Hippocampal formation (tissue), 2 donors: ENCODE results near the gene SLC35D1.
"Not testable (repeated sequence)": the region's sequence is repeated elsewhere in the genome, so short reads cannot be mapped to it uniquely, and the experiment has no call there.

Source experiments
- DNase-seq, 2 donors: peaks; one replicate each; lab custom pipeline; 2025; lab: John Stamatoyannopoulos, UW

SLC35D1 gene

DNA sequence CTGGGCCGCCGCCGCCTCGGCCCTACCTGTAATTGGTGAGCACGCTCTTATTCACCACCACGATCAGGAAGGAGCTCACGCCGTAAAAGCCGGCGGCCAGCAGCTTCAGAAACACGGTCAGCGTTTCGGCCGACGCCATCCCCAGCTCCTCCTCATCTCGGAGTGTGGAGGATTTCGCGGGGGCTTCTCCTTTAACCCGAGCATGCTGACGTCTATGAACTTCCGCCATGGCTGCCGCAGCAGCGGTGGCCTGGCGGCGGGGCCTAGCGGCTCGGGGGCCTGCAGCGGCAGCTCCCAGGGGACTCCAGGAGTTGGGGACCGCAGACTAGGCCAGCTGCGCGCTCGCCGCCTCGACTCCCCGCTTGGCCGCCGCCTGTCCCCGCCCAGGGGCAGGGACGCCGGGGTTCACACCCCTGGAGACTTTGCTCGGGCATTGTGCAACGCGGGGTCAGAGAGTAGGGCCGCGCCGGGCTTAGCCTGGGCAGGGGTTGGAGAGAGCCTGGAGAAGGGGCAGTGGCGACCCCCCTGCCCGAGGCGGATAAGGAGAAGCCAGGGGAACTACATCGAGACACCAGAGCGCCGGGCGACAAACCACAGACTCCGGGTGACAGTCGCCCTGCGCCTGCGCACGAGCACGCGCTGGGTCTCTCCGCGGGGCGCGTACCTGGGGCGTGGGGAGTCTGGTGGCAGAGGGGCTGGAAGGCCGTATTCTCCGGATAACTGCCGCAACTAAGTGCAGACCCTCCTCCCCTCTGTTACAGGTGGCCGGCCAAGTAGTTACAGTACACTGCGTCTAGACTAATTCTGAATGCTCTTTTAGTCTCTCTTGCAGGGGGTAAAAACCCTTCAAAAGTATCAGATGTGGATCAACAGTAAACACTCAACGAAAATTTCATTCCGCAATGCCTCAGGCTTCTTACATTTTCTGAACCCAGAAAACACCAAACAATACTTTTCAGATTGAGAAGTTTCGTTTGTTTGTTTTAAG lies at the start of gene SLC35D1:
TSS of gene SLC35D1 (minus strand) at position 364 of the 988 bp plus-strand sequence. CDS start at position 229, 135 bp downstream.
- peak; percentile 76 to 83 for DNase-seq

DNA sequence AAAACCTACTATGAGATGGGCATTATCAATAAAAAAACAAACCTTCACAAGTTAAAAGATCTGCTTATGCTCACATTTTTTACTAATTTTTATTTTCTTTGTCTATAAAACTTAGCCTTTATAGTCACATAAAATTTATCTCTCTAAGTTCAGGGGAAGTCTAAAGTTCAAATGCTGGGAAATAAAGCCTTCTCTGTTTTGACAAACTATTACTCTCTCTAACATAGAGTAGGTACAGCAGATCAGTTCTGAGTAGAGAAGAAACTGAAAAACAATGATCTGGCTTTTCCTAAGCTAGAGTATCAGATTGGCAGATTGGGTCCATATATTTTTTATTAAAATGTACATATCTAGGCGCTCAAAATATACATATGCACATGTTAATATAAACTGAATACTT lies 49.6 kb upstream of the SLC35D1 start:
- DNase-seq, result no peak

DNA sequence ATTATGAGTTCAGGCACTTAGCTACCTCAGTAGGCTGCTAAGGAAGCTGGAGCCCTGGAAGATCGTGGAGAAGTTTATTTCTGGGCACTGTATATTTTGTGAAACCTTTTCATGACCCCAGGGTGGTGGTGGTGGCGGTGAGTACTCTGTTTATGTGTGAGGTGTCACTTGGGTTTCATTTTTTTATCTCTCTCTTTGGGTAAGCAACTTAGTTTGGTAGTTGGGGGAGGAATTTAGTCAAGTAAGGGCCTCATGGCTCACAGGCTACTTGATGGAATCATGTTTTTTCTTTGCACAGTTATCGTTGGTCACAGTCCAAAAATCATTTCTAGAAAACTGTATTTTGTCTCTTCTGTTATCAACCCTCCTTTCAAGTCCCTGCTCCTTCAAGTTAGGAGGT lies 46.9 kb upstream of the SLC35D1 start:
- no peak for DNase-seq

DNA sequence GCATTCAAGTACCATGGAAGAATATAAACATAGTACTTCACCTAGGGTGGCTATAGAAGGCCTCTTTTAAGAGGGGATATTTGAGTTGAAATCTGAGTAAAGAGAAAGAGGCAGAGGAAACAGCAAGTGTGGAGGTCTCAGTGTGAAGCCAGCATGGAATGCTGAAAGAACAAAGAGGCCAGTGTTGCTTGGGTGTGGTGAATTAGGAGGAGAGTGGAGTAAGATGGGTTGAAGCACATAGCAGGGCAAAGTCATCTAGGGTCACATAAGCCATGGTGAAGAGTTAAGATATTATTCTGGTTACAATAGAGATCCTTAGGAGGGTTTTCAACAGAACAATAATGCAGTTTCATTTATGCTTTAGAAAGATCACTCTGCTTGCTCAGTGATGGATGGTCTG lies 43.4 kb upstream of the SLC35D1 start:
- no peak for DNase-seq

DNA sequence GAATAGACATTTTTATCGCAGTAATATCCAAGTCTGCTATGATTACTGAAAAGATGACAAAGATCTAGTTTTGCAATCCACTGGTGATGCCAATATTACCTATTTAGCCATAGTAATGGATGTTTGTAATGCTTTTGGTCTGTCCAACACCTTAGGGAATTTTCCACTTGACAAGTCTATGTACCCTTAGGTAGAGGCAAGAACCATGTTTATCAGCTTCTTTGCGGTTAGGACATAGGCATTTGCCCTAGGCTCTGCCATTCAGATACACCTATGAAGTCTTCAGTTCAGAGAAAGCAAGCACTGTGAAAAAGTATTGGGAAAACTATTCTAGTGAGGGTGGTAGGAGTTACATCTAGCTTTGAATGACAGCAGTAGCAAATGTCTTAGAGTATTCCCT lies 40.2 kb upstream of the SLC35D1 start:
- DNase-seq, result no peak

DNA sequence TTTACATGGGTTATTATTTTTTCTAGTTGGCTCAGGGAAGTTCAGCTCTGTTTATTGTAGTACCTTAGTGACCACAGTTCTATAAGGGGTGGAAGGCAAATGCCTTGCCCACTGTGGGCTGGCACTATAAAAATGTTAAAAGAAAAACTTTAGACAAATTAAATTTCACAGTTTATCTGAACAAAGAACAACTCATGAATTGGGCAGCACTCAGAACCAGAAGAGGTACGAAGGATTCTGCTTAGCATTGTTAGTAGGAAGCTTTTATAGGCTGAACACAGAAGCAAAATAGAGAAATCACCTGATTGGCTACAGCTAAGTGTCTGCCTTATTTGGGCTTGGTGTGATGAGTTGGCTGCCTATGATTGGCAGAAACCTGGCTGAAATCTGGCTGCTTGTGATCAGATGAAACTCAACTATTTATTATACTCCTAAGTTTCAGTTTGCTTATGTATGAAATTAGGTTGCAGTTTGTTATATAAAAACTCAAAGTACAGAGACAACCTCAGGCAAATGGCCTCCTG lies 35.8 kb upstream of the SLC35D1 start:
- DNase-seq, result no peak

DNA sequence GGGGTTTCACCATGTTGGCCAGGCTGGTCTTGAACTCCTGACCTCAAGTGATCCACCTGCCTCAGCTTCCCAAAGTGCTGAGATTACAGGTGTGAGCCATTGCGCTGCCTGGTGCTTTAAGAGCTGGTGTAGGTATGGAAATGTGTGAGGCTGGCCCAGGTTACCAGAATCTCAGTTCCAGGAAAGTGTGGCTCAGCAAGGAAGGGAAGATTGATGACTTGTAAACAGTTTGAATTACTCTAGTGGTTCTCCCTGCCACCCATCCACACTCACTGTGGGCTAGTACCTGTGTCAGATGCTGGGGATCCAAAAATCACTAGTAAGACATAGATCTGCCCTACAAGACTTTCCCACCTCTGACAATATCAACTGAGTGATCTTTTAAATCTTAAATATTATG lies 34.5 kb upstream of the SLC35D1 start:
- DNase-seq, result no peak

DNA sequence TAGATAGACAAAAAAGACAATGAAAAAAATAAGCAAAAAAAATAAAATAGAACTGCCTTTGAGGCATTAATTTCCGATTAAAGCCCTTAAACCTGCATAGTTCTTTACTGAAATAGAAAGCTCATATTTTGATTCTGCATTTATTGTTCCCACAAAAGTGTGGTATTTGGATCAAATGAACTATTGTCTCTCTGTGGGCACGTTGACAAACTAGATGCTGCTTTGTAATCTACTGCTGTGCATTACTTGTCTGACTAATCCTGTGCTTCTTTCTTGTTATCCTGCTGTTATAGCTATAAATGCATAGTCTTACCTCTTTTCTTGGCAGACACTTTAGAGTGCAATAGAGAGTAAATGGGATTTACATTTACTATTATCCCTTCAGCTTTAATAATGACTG lies 31.4 kb upstream of the SLC35D1 start:
- peak in 1 of 2 donors; percentile 11 for DNase-seq

DNA sequence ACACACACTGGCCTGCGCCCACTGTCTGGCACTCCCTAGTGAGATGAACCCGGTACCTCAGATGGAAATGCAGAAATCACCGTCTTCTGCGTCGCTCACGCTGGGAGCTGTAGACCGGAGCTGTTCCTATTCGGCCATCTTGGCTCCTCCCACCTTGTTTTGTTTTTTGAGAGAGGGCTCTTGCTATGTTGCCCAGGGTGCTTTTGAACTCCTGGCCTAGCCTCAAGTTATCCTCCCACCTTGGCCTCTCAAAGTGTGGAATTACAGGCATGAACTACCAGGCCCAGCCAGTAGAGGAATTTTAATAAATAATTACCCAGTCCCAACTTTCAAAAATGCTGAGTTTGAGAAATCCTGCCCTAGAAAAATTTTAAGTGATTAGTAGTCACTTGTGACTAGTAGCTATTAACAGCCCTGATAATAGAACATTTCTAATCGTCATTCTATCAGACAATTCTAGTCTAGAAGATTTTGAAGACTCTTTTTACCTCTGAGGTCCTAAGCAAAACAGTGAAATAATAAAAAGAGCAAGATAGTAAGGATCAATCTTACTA lies 30.9 kb upstream of the SLC35D1 start:
- no peak for DNase-seq

DNA sequence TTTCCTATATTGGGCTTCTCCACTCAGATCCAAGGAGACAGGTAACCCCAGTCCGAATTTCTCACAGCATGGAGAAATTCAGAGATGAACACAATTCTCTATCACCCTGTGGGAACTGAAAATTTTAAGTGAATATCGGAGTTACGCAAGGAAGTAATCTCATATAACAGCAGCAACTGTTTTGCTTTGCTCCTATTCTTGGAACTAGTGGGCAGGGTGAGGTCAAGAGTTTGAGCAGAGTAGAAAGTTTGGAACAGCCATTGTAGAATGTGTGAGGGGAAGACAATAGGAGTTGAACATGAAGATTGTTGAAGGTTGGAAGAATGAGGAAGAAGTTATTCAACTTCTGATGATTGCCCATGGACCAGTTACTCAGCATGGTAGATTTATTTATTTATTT lies 24.3 kb upstream of the SLC35D1 start:
- DNase-seq, result no peak

DNA sequence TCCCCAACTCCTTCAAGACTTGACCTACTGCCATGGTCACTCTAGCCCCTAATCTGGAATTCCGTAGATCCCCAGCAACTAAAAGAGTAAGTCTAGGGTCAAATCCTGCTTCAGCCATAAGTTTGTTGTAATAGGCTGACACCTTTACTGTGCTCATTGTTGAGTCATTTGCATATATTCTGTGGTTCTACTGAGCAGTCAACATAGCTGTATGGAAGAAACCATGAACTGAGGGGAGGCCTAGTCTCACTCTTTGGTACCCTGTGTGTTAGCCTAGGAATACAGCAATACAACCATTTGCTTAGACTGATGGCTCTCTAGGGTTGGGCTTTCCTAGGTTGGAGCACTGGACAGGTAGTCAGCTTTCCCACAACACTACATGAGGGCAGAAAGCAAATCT lies 23.6 kb upstream of the SLC35D1 start:
- DNase-seq, result no peak

DNA sequence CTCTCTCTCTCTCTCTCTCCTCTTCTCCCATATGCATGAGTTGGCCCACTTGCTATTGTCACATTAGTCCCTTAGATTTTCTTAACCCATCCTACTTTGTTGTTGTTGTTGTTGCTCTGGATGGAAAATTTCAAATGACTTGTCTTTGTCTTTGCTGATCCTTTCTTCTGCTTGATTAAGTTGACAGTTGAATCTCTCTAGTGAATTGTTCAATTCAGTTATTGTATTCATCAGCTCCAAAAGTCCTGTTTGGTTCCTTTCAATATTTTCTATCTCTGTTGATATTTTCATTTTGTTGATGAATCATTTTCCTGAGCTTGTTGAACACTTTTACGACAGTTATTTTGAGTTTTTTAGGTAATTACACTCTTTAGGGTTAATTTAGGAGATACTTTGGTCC lies 18.8 kb upstream of the SLC35D1 start:
- DNase-seq, result no peak

DNA sequence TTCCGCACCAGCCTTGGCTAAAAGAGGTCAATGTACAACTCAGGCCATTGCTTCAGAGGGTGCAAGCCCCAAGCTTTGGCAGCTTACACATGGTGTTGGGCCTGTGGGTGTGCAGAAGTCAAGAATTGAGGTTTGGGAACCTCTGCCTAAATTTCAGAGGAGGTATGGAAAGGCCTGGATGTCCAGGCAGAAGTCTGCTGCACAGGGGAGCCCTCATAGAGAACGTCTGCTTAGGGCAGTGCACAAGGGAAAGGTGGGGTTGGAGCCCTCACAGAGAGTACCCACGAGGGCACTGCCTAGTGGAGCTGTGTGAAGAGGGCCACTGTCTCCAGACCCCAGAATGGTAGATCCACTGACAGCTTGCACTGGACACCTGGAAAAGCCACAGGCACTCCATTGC lies 13.7 kb upstream of the SLC35D1 start:
- not testable (repeated sequence) for DNase-seq

DNA sequence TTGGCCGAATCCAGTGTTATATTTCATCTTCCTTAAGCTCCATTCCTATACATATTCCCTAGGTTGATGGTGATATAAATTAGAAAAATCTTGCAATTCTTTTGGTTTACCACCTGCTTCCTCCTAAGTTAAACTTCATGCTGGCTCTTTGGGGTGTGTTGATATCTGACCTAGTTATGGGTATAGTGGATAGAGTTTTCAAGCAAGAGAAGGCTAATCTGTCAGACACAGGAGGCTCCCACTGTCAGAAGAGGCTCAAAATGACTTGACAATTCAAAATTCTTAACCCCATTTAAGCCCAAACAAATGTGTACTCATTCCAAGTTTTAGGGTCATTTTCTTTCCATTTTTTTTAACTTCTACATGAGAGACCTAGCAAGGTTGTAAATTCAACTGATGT lies 8.5 kb upstream of the SLC35D1 start:
- no peak for DNase-seq

DNA sequence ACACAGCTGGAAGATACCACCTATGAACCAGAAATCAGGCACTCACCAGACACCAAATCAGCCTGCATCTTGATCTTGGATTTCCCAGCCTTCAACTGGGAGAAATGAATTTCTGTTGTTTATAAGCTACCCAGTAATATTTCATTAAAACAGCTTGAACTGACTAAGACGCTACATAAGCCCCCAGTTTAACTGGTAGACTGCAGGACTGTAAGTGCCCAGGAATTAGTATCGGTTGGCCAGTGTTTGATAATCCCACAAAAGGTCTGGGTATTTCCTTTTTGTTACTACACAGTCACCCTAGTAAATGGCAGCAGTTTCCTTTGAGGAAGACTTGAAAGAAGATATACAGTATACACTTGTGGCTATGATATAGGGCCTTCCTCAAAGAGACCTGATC lies 7.3 kb upstream of the SLC35D1 start:
- no peak for DNase-seq

DNA sequence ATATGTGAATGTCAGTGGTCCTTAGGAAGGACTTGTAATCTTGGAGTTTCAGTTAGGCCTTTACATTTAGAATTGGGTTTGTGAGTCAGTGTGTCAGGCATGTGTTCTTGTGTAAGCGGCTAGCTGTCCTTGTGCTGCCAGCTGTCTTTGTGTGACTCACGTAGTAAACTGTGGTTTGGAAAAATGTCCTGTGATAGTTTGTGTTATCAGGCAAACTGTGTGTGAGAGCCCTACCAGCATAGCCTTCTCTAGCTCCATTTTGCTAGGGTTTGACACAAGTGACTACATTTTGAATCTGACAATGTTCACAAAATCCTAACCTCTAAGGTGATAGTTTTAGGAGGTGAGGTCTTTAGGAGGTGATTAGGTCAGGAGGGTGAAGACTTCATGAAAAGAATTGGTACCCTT lies 6.9 kb upstream of the SLC35D1 start:
- no peak for DNase-seq

DNA sequence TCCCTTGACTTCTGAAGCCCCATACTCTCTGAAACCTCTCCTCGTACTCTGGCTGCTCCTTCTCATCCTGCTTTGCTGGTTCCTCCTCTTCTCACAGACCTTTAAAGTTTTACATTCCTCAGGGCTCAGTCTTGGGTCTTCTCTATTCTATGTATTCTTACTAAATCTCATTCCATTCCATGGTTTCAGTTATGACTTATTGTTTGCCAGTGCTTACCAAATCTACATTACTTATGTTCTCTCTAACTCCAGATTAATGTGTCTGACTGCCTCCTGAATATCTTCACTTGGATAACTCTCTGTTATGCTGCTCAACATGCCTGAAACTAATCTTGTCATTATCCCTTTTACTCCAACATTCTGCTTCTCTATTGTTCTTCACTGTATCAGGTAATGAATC lies 5.4 kb upstream of the SLC35D1 start:
- no peak for DNase-seq

DNA sequence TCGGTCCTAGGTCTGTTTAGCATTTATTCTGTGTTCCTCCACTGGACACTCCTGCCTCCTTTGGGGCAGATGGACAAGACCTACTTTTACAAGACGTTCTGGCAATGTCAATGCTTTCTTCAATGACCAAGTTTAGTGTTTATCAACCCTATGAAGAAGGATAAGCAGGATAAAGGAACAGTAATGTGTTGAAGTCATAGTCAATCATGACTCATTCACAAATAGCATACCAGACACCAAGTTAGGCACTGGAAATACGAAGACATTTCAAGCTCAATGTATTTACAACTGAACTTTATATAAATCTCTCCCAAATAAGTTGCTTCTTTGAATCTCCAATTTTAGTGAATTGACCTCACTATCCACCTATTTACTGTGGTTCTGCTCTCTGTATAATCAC lies 4.8 kb upstream of the SLC35D1 start:
- no peak for DNase-seq

DNA sequence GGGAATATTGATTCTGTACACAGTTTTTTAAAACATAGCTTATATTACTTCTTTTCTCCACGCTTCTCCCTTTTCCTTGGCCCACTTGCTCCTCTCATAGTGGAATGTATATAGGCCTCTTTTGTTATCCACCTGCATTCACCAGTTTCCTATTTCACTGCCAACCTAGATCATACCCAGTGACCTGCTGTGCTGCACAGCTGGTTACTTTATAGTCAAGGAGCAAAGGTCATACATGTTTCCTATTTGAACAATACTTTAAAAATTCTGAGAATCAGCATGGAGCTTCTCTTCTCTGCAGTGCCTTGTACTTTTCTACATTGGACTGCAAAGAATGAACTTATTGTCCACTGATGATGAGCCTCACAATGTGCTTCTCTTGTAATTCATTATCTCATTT lies 4.3 kb upstream of the SLC35D1 start:
- no peak for DNase-seq

DNA sequence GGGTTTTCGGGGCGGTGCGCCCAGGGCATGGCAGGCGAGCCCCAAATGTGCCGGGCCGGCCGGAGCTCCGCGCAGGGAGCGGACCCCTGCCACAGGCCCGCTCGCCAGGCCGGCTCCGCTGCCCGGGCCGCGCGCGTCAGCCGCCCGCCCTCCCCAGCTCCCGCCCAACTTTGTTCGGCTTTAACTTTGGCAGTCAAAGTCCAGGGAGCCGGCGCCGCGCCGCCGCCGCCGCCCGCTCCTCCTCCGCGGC lies 488 bp downstream of the SLC35D1 start:
- peak in 1 of 2 donors; percentile 50 for DNase-seq

DNA sequence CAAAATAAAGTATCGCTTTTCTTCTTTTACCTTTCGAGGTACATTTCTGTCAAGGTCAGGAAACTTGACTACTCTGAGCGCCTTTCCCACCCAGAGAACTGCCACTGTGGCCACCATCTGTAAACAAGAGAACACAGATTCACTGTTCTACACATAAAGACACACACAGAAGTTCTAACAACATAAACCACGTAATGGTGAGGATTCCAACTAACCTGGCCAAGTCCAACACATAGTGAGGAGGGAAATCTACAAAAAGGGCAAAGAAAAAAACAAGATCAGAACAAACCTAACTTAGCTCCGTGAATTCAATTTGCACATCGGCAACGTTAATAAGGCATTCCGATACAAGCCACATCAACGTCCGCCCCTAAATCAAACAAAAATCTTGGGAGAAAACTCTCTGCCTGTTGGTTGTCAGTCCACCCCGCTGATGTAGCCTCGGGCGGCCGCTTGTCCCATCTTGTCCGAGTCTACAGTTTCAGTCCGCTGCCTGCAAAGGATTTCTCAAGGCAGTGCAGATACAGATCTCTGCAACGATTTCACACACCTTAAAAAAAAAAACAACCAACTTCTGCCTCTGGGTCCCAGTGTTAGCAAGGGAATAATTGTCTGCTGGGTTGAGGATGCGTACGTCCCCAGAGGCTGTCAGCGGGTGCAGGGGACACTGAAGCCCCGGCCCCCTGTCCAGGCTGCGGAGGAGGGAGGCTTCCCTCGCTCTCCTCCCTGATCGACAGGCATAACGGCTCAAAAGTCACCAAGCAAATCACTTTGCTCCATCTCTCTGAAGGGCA lies 1.0 kb downstream of the SLC35D1 start:
- DNase-seq, result peak; percentile 23 to 48

DNA sequence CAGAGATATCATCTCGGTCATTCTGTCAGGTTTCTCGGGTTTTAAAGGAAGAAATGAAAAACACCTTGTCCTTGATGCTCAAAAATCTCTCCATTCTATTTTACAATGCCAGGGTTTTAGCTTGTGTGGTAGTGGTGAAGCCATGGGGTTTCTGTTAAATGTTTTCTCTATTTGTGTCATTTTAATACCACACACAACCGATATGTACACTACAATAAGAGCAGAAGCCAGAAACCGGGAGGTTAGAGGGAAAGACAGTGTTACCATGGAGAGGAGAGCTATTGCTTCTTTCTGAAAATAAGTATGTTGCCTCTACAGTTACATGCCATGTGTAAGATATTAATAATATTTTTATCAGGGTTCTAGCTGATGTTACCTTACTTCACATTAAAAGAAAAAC lies 2.8 kb downstream of the SLC35D1 start:
- DNase-seq, result no peak
